Activated CD8-positive, alpha-beta T cell treated with anti-CD3 and anti-CD28 coated beads for 36 hours (primary cell): Measurements from ENCODE around the gene EIF3K. TPM values are rescaled to one million over a fixed set of nuclear protein-coding genes. Genes with fewer than 3 reads are reported as not detected.

Source experiments
- ATAC-seq: fragments of 200-7000 bp; cut with Tn5 transposase; one replicate; pipeline ENCODE4 v1.10.0; 2021; ENCODE audit warnings: mild to moderate bottlenecking, moderate library complexity
- CTCF ChIA-PET: fragments of 350-600 bp; sonication (Branson Sonifier 250); formaldehyde crosslinking; loops from one replicate; lab custom pipeline; 2021; ENCODE audit warnings: antibody characterized with exemption; lab: Charles Lee
- POLR2A ChIA-PET: fragments of 350-600 bp; sonication (Branson Sonifier 250); formaldehyde crosslinking; loops from one replicate; lab custom pipeline; 2021; ENCODE audit warnings: antibody characterized with exemption; lab: Charles Lee
- DNase-seq: peaks from one replicate; pipeline ENCODE4 v3.0.0-alpha.2; 2020
- H3K27ac Mint-ChIP-seq: one replicate; pipeline ENCODE4 v1.8.0; 2021; ENCODE audit warnings: mild to moderate bottlenecking, mixed read lengths
- H3K27me3 Mint-ChIP-seq: one replicate; pipeline ENCODE4 v1.8.0; 2021; ENCODE audit warnings: mixed read lengths
- H3K36me3 Mint-ChIP-seq: one replicate; pipeline ENCODE4 v1.8.0; 2021; ENCODE audit warnings: low read depth, mixed read lengths
- H3K4me1 Mint-ChIP-seq: one replicate; pipeline ENCODE4 v1.8.0; 2021; ENCODE audit warnings: low read depth, mixed read lengths
- H3K4me3 Mint-ChIP-seq: one replicate; pipeline ENCODE4 v1.8.0; 2021; ENCODE audit warnings: mild to moderate bottlenecking, moderate library complexity, mixed read lengths
- H3K9me3 Mint-ChIP-seq: one replicate; pipeline ENCODE4 v1.8.0; 2021; ENCODE audit warnings: mixed read lengths
- intact Hi-C: fragments of 100-400 bp; cut with micrococcal nuclease; formaldehyde crosslinking; loops from one replicate; pipeline ENCODE4 v1.10.0; 2022
- total RNA-seq, 2 experiments: library from RNA; stranded (reverse); gene quantifications; one replicate each; pipeline ENCODE4 v1.2.3, GENCODE V29; 2021
- TF ChIP-seq, protein P1 (sequence below): fragments of 200-600 bp; IDR thresholded peaks from one replicate; pipeline ENCODE4 v1.8.0; 2022; ENCODE audit warnings: antibody characterized with exemption, mild to moderate bottlenecking

EIF3K gene
- total RNA-seq, 2 experiments from 2014 or later: 306 to 308 TPM

DNA sequence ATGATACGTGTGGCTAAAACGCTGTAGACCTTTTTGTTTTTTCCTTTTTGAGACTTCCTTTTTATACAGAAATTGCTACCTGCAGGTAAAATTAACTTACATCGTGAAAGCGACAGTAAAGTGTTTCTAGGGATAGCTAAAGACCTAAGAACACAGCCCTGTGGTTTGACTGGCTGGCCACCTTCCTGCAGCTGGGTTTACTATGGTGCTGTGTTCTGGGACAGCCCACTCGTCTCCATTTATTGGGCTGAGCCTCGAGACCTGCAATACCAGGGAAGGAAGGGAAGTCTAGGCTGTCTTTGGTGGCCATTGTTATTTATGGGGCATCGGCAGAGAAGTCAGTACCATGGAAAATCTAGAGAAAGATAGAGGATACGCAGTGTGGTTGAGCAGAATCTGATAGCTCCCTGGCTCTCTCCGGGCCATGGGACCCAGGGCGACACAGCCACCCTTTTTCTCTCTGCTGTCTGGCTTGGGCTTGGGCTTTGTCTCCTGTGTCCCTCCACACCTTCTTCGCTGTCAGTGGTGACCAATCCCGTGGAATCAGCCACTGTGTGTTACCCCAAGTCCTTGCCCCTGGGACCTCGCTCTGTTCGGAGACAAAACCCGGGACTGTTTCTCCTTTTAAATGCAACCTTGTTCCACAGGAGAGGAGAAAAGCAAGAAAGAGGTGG is 59.4 kb downstream of the EIF3K start:
- Mint-ChIP-seq H3K27me3 (no peaks in the 10 kb centered on the region), H3K4me1 (peaks cover 63% of the 10 kb centered on the region), H3K4me3 (no peak overlapping the region), H3K9me3 (no peaks in the 10 kb centered on the region), H3K36me3 (peaks cover 24% of the 10 kb centered on the region), H3K27ac (no peak overlapping the region)
- DNase-seq (no peak), ATAC-seq (no peak)
- CTCF ChIA-PET: interaction anchor here (1.5 kb wide), 1 partner anchor 21 kb away, joined by 3 read pairs; no protein-coding TSS in a partner anchor
- intact Hi-C loops: no loop called here
- POLR2A ChIA-PET: no interaction called here
- TF ChIP-seq, protein P1, sequence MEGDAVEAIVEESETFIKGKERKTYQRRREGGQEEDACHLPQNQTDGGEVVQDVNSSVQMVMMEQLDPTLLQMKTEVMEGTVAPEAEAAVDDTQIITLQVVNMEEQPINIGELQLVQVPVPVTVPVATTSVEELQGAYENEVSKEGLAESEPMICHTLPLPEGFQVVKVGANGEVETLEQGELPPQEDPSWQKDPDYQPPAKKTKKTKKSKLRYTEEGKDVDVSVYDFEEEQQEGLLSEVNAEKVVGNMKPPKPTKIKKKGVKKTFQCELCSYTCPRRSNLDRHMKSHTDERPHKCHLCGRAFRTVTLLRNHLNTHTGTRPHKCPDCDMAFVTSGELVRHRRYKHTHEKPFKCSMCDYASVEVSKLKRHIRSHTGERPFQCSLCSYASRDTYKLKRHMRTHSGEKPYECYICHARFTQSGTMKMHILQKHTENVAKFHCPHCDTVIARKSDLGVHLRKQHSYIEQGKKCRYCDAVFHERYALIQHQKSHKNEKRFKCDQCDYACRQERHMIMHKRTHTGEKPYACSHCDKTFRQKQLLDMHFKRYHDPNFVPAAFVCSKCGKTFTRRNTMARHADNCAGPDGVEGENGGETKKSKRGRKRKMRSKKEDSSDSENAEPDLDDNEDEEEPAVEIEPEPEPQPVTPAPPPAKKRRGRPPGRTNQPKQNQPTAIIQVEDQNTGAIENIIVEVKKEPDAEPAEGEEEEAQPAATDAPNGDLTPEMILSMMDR: no peak

DNA sequence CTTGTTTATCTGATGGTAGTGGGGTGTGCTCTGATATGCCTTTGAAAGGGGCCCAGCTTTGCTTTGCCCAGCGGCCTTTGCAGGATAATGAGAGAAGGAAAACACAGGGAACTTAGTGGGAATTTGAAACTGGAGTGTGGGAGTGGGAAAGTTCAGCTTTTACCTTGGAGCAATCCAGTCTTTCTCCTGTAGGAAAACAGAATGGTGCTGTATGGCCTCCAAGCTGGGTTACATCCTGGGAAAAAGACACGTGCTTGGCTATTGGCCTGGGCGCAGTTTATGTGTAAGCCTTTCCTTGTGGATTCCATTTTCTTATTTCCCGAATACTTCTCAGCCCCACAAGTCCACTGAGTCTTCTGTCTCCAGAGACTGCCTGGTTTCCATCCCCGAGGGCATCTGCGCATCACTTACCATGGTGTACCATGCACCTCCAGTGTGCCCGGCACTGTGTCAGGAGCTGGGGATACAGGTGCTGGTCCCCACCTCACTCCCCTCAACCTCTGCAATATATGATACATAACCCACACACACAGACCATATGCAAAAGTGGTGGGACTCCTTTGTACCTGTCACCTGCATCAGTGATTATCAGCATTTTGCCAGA is 60.0 kb downstream of the EIF3K start:
- Mint-ChIP-seq H3K36me3 (peaks cover 25% of the 10 kb centered on the region), H3K4me1 (peaks cover 68% of the 10 kb centered on the region), H3K27me3 (no peaks in the 10 kb centered on the region), H3K9me3 (no peaks in the 10 kb centered on the region), H3K4me3 (no peak overlapping the region), H3K27ac (no peak overlapping the region)
- ChIA-PET POLR2A (no interaction called here), CTCF (interaction anchor here (1.5 kb wide), 1 partner anchor 22 kb away, joined by 3 read pairs; no protein-coding TSS in a partner anchor)
- ATAC-seq (no peak), DNase-seq (no peak)
- intact Hi-C loops: no loop called here
- TF ChIP-seq, protein P1: no peak

DNA sequence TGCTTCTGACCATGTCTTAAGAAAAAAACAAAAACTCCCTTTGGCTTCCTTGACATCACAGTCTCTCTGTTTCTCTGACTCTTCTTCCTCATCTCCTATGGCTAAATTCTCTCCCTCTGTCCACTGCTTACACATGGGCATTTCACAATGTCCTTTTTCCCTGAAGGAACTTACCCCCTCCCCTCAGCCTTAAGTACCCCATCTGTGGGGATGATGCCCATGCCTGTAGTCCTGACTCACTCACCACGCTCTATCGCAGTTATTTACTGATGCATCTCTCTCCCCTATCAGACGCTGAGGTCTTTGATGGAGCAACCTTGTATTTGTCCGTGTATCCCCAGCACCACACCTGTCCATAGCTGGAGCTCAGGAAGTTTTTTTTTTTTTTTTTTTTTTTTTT is 60.9 kb downstream of the EIF3K start:
- H3K27ac Mint-ChIP-seq: no peak overlapping the region
- TF ChIP-seq, protein P1: no peak
- no peak overlapping the region for H3K4me3 Mint-ChIP-seq
- H3K36me3 Mint-ChIP-seq: peaks cover 25% of the 10 kb centered on the region
- H3K9me3 Mint-ChIP-seq: no peaks in the 10 kb centered on the region
- no peaks in the 10 kb centered on the region for H3K27me3 Mint-ChIP-seq
- intact Hi-C loops: no loop called here
- peaks cover 69% of the 10 kb centered on the region for H3K4me1 Mint-ChIP-seq
- DNase-seq: no peak
- no peak for ATAC-seq
- ChIA-PET POLR2A (no interaction called here), CTCF (interaction anchor here (0.9 to 1.3 kb wide), 2 partner anchors 9 to 46 kb away, joined by 3 to 5 read pairs; no protein-coding TSS in a partner anchor)

DNA sequence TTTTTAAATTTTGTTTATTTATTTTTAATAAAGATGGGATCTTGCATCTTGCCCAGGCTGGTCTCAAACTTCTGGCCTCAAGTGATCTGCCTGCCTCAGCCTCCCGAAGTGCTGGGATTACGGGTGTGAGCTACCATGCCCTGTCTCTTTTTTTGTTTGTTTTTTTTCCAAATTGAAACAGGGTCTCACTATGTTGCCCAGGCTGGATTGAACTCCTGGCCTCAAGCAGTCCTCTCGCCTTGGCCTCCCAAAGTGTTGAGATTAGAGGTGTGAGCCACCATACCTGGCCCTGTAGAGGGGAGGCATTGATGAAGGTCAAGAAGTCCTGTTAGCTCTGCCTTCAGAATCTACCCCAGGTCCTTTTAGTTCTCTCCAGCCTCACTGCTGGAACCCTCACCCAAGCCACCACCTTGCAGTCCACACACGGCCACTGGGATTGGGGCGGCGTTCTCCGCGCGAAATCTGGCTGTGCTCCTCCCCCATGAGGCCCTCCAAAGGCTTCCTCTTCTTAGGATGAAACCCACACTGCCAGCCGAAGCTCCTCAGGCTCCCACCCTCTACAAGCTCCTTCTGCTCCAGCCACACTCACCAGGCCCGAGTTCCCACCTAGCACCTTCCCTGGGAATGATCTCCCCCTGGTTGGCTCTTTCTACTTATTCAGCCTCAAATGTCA is 63.3 kb downstream of the EIF3K start:
- Mint-ChIP-seq H3K27me3 (no peaks in the 10 kb centered on the region), H3K4me3 (no peak overlapping the region), H3K27ac (no peak overlapping the region), H3K9me3 (no peaks in the 10 kb centered on the region), H3K4me1 (peaks cover 70% of the 10 kb centered on the region), H3K36me3 (peaks cover 22% of the 10 kb centered on the region)
- ChIA-PET CTCF (interaction anchor here (1.9 kb wide), 1 partner anchor 47 kb away, joined by 8 read pairs; no protein-coding TSS in a partner anchor), POLR2A (interaction anchor here (2.5 kb wide), 1 partner anchor 26 kb away, joined by 7 read pairs; no protein-coding TSS in a partner anchor)
- DNase-seq: no peak
- intact Hi-C loops: no loop called here
- no peak for ATAC-seq
- TF ChIP-seq, protein P1: no peak
